A549 (cell line): ENCODE results near the gene KRI1. TPM values are rescaled to one million over a fixed set of nuclear protein-coding genes. Genes with fewer than 3 reads are reported as not detected.
A peak's percentile ranks its signal among the peaks of the same experiment; 100 is the strongest.

ENCODE experiments used
- ATAC-seq, 2 experiments: fragments of 200-7000 bp in 1 of 2; fragments of >200 bp in 1 of 2; cut with Nextera tagmentation in 1 of 2; cut with Tn5 transposase in 1 of 2; 3 replicates each; pipeline versions ENCODE4 v1.8.0 to v1.9.1; 2018 to 2020; ENCODE audit warnings: mild to moderate bottlenecking in 1 of 2, moderate library complexity in 1 of 2
- CTCF ChIA-PET: fragments of 300-600 bp; sonication (Branson Sonifier 250); formaldehyde crosslinking; extraction: SDS; loops from one replicate; lab custom pipeline; 2021; ENCODE audit warnings: antibody characterized with exemption, inconsistent platforms; lab: Yijun Ruan, JAX
- POLR2A ChIA-PET: fragments of 350-600 bp; formaldehyde crosslinking; extraction: SDS; loops from one replicate; lab custom pipeline; 2021; ENCODE audit warnings: antibody characterized with exemption, inconsistent platforms; lab: Yijun Ruan, JAX
- DNase-seq, 2 experiments: peaks; one replicate each; pipeline versions ENCODE4 v3.0.0 to v3.0.0-alpha.2; 2011 to 2016; ENCODE audit warnings: low read depth in 1 of 2, low spot score in 1 of 2
- FAIRE-seq: peaks from 2 replicates; lab custom pipeline; 2011; peaks lifted over from hg19 to GRCh38; lab: Jason Lieb, UNC
- H3K27ac ChIP-seq, 2 experiments: fragments of >200 bp; sonication (Bioruptor Twin); formaldehyde crosslinking; 3 replicates each; pipeline ENCODE4 v1.5.1; 2016 to 2017
- H3K4me1 ChIP-seq: fragments of >200 bp; sonication (Bioruptor Twin); formaldehyde crosslinking; 3 replicates; pipeline ENCODE4 v1.6.1; 2016
- H3K4me2 ChIP-seq: fragments of >200 bp; sonication (Bioruptor Twin); formaldehyde crosslinking; 3 replicates; pipeline ENCODE4 v1.6.1; 2016
- H3K4me3 ChIP-seq: fragments of >200 bp; sonication (Bioruptor Twin); formaldehyde crosslinking; 3 replicates; pipeline ENCODE4 v1.5.1; 2016
- H3K9me3 ChIP-seq: fragments of >200 bp; sonication (Bioruptor Twin); formaldehyde crosslinking; 3 replicates; pipeline ENCODE4 v1.6.1; 2016
- BHLHE40 ChIP-seq: IDR thresholded peaks from 2 replicates; pipeline ENCODE4 v1.6.1; 2012; ENCODE audit warnings: low read depth, low read length, inconsistent platforms
- CEBPB ChIP-seq, 2 experiments: fragments of >200 bp in 1 of 2; sonication (Bioruptor Twin) in 1 of 2; formaldehyde crosslinking in 1 of 2; IDR thresholded peaks; 2 replicates each; pipeline ENCODE4 v1.6.1; 2012 to 2016
- CHD2 ChIP-seq: fragments of 150-350 bp; IDR thresholded peaks from 2 replicates; pipeline ENCODE4 v1.6.1; 2014; ENCODE audit warnings: low read length; ENCODE audit not compliant: partially characterized antibody
- CHD4 ChIP-seq: fragments of 200-600 bp; sonication (generic); IDR thresholded peaks from 2 replicates; pipeline ENCODE4 v1.6.1; 2016; ENCODE audit warnings: antibody characterized with exemption, mild to moderate bottlenecking, borderline replicate concordance
- FOSB ChIP-seq: fragments of 250-450 bp; sonication (Bioruptor Pico); IDR thresholded peaks from 2 replicates; pipeline ENCODE4 v1.5.0; 2020; ENCODE audit warnings: mild to moderate bottlenecking, moderate library complexity
- FOSL2 ChIP-seq, 2 experiments: fragments of 450-650 bp in 1 of 2; fragments of >200 bp in 1 of 2; sonication (Bioruptor Twin) in 1 of 2; formaldehyde crosslinking; IDR thresholded peaks; 2 replicates each; pipeline versions ENCODE4 v1.5.0 to v1.6.1; 2016 to 2020; ENCODE audit warnings: mild to moderate bottlenecking in 1 of 2, moderate library complexity in 1 of 2
- FOXS1 ChIP-seq: fragments of 250-450 bp; sonication (Bioruptor Pico); IDR thresholded peaks from 2 replicates; pipeline ENCODE4 v1.5.0; 2020; ENCODE audit warnings: mild to moderate bottlenecking, moderate library complexity
- GATA3 ChIP-seq: IDR thresholded peaks from 2 replicates; pipeline ENCODE4 v1.6.1; 2012; ENCODE audit warnings: borderline replicate concordance
- HEYL ChIP-seq: fragments of 250-450 bp; sonication (Bioruptor Pico); IDR thresholded peaks from 2 replicates; pipeline ENCODE4 v1.8.0; 2021; ENCODE audit warnings: mild to moderate bottlenecking, moderate library complexity
- HOXB13 ChIP-seq: fragments of 250-450 bp; sonication (Bioruptor Pico); IDR thresholded peaks from 2 replicates; pipeline ENCODE4 v1.5.0; 2020; ENCODE audit warnings: low read depth, mild to moderate bottlenecking, moderate library complexity
- MAFK ChIP-seq: fragments of 450-650 bp; IDR thresholded peaks from 2 replicates; pipeline ENCODE4 v1.6.1; 2014; ENCODE audit not compliant: partially characterized antibody
- MAZ ChIP-seq: fragments of 150-350 bp; IDR thresholded peaks from 2 replicates; pipeline ENCODE4 v1.6.1; 2014; ENCODE audit warnings: antibody characterized with exemption, low read depth, low read length, borderline replicate concordance
- MYC ChIP-seq: IDR thresholded peaks from 2 replicates; pipeline ENCODE4 v1.6.1; 2012; ENCODE audit warnings: mild to moderate bottlenecking, inconsistent platforms, low read length, improper control_type of control experiment, borderline replicate concordance
- NFE2L2 ChIP-seq: fragments of 150-350 bp; conservative IDR thresholded peaks from 2 replicates; pipeline ENCODE4 v1.6.1; 2014; ENCODE audit warnings: low read length
- NR3C1 ChIP-seq: fragments of >200 bp; sonication (Bioruptor Twin); formaldehyde crosslinking; IDR thresholded peaks from 3 replicates; pipeline ENCODE4 v1.6.1; 2017
- PHF8 ChIP-seq: fragments of 200-600 bp; sonication (generic); IDR thresholded peaks from 2 replicates; pipeline ENCODE4 v1.6.1; 2016; ENCODE audit warnings: low read depth, mild to moderate bottlenecking, antibody characterized with exemption, moderate library complexity, borderline replicate concordance
- POLR2A ChIP-seq: IDR thresholded peaks from 2 replicates; pipeline ENCODE4 v1.6.1; 2012; ENCODE audit warnings: mild to moderate bottlenecking, low read length
- POLR2AphosphoS2 ChIP-seq: conservative IDR thresholded peaks from 2 replicates; pipeline ENCODE4 v1.6.1; 2012; ENCODE audit warnings: low read length, improper control_type of control experiment, inconsistent platforms
- RAD21 ChIP-seq, 2 experiments: fragments of >200 bp in 1 of 2; sonication (Bioruptor Twin) in 1 of 2; formaldehyde crosslinking in 1 of 2; IDR thresholded peaks in 1 of 2; conservative IDR thresholded peaks in 1 of 2; 2 replicates in 1 of 2; 3 replicates in 1 of 2; pipeline ENCODE4 v1.6.1; 2012 to 2018; ENCODE audit warnings: inconsistent platforms in 1 of 2
- RCOR1 ChIP-seq: fragments of 150-350 bp; IDR thresholded peaks from 2 replicates; pipeline ENCODE4 v1.6.1; 2014; ENCODE audit warnings: antibody characterized with exemption, low read length, low read depth
- RFX5 ChIP-seq: fragments of 450-650 bp; IDR thresholded peaks from 2 replicates; pipeline ENCODE4 v1.7.1; 2014; ENCODE audit warnings: antibody characterized with exemption, mild to moderate bottlenecking, moderate library complexity
- TFCP2L1 ChIP-seq: fragments of 250-450 bp; sonication (Bioruptor Pico); IDR thresholded peaks from 2 replicates; pipeline ENCODE4 v1.5.0; 2021; ENCODE audit warnings: mild to moderate bottlenecking
- ZC3H11A ChIP-seq: fragments of 450-650 bp; IDR thresholded peaks from 2 replicates; pipeline ENCODE4 v1.6.1; 2014; ENCODE audit warnings: antibody characterized with exemption, mild to moderate bottlenecking
- WGBS: methylation state at CpG from one replicate; pipeline ENCODE4 v1.1.6; 2017; ENCODE audit errors: missing lambda C conversion rate; 5-methylcytosine and 5-hydroxymethylcytosine counted together
- polyA plus RNA-seq, 4 experiments: library from polyadenylated mRNA; depleted of rRNA in 3 of 4; stranded (reverse); fragments of >200 nt; fragmentation: RNase III in 1 of 4; extraction: RNeasy Plus Mini Kit Qiagen cat#74134 plus additional on column Dnase treatment in 1 of 4; gene quantifications; 2 replicates in 3 of 4; 3 replicates in 1 of 4; pipeline ENCODE4 v1.2.3, GENCODE V29; 2011 to 2017
- TF ChIP-seq, protein P1 (sequence below): fragments of 200-600 bp; sonication (generic); IDR thresholded peaks from 2 replicates; pipeline ENCODE4 v1.6.1; 2016; ENCODE audit warnings: antibody characterized with exemption, mild to moderate bottlenecking, moderate library complexity
- TF ChIP-seq, protein P2 (sequence below): IDR thresholded peaks from 2 replicates; pipeline ENCODE4 v1.6.1; 2012
- TF ChIP-seq, protein P3 (sequence below): IDR thresholded peaks from 2 replicates; pipeline ENCODE4 v1.6.1; 2012
- TF ChIP-seq, protein P4 (sequence below): fragments of >200 bp; sonication (Bioruptor Twin); formaldehyde crosslinking; IDR thresholded peaks from 3 replicates; pipeline ENCODE4 v1.6.1; 2016

Gene KRI1
- polyA plus RNA-seq, 2 of the 4 experiments (the other 2 are of a cell fraction) = 21.6 to 25.6 TPM

DNA sequence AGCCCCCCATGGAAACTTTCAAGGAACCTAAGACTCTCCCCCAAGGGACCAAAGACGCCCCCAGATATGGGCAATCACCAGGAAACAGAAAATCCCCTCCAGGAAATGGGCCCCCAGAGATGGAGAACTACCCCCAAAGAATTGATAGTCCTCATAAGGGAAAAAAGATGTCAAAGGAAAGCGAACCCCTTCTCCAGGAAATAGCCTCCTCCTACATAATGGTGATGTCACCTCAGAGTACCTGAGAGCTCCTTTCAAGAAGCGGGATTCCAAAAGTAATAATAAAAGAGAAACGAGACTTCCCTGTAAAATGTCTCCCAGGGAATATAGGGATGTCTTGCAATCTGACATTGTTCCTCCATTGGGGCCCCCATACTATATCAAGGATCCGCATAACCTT lies 1.8 kb upstream of the KRI1 start:
- Histone ChIP-seq H3K9me3 (no peaks in the 10 kb centered on the region), H3K4me3 (peak overlapping the region; percentile 88; the same call in 1 of the 3 replicates), H3K27ac (no peak overlapping the region; a peak in 1 of 6 replicates), H3K4me1 (peaks cover 27% of the 10 kb centered on the region), H3K4me2 (peak overlapping the region; percentile 91)
- ChIA-PET CTCF (interaction anchor here (0.9 to 3.0 kb wide), 7 partner anchors 12 to 179 kb away, joined by 3 to 12 read pairs (median 6); no protein-coding TSS in a partner anchor), POLR2A (no interaction called here)
- DNase-seq (no peak), ATAC-seq (no peak), FAIRE-seq (no peak)
- TF ChIP-seq HOXB13 (CRISPR knock-in tag) (no peak), TFCP2L1 (CRISPR knock-in tag) (no peak), POLR2AphosphoS2 (no peak), BHLHE40 (no peak), MYC (no peak), GATA3 (no peak), POLR2A (no peak), RCOR1 (no peak), ZC3H11A (no peak), NR3C1 (no peak), FOXS1 (no peak), RFX5 (no peak), MAZ (no peak), PHF8 (no peak), FOSB (CRISPR knock-in tag) (no peak)
- TF ChIP-seq, protein P1, sequence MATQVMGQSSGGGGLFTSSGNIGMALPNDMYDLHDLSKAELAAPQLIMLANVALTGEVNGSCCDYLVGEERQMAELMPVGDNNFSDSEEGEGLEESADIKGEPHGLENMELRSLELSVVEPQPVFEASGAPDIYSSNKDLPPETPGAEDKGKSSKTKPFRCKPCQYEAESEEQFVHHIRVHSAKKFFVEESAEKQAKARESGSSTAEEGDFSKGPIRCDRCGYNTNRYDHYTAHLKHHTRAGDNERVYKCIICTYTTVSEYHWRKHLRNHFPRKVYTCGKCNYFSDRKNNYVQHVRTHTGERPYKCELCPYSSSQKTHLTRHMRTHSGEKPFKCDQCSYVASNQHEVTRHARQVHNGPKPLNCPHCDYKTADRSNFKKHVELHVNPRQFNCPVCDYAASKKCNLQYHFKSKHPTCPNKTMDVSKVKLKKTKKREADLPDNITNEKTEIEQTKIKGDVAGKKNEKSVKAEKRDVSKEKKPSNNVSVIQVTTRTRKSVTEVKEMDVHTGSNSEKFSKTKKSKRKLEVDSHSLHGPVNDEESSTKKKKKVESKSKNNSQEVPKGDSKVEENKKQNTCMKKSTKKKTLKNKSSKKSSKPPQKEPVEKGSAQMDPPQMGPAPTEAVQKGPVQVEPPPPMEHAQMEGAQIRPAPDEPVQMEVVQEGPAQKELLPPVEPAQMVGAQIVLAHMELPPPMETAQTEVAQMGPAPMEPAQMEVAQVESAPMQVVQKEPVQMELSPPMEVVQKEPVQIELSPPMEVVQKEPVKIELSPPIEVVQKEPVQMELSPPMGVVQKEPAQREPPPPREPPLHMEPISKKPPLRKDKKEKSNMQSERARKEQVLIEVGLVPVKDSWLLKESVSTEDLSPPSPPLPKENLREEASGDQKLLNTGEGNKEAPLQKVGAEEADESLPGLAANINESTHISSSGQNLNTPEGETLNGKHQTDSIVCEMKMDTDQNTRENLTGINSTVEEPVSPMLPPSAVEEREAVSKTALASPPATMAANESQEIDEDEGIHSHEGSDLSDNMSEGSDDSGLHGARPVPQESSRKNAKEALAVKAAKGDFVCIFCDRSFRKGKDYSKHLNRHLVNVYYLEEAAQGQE = no peak
- TF ChIP-seq, protein P2, sequence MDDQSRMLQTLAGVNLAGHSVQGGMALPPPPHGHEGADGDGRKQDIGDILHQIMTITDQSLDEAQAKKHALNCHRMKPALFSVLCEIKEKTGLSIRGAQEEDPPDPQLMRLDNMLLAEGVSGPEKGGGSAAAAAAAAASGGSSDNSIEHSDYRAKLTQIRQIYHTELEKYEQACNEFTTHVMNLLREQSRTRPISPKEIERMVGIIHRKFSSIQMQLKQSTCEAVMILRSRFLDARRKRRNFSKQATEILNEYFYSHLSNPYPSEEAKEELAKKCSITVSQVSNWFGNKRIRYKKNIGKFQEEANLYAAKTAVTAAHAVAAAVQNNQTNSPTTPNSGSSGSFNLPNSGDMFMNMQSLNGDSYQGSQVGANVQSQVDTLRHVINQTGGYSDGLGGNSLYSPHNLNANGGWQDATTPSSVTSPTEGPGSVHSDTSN = no peak
- WGBS = 62% methylated on average over 5 of the region's 5 CpGs

DNA sequence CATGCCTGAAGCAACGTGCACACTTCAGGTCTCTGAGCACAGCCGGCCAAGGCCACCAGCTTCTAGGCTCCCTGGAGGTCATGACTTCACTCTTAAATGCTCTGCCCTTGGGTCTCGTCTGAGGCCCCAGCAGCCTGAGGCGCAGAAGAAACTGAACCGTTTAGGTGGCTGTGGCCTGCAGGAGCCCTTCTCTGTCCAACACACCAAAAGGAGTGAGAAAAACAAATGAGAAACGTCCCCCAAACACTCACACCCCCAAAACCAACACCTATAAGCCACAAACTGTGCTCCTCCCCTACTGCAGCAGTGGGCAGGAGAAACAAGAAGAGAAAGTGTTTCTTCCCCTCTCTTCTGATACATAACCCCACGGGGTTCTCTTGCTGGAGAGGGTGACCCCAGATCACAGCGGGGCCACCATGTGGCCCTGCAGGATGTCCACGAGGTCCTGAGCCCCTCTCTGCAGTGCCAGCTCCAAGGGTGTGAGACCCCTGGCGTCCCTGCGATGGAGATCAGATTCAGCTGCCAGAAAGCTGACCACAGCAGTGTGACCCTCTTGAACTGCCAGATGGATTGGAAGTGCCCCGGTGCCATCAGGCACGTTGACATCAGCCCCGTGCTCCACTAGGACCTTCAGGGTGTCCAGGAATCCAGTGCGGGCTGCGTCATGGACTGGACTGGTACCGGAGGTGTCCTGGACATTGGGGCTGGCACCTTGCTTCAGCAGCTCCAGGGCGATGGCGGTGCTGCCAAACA lies 1.0 kb upstream of the KRI1 start:
- H3K4me2 ChIP-seq = peak overlapping the region; percentile 90
- FAIRE-seq (no peak), ATAC-seq (no peak), DNase-seq (no peak)
- peak overlapping the region; percentile 75; the same call in 2 of the 3 replicates for H3K4me3 ChIP-seq
- CTCF ChIA-PET = interaction anchor here (0.9 to 3.0 kb wide), 7 partner anchors 12 to 178 kb away, joined by 3 to 12 read pairs (median 4); no protein-coding TSS in a partner anchor
- H3K9me3 ChIP-seq = no peaks in the 10 kb centered on the region
- POLR2A ChIA-PET = no interaction called here
- WGBS = 64% methylated on average over 10 of the region's 19 CpGs
- H3K27ac ChIP-seq = no peak overlapping the region
- H3K4me1 ChIP-seq = peaks cover 25% of the 10 kb centered on the region
- TF ChIP-seq FOSL2 (IDR thresholded peaks at IDR 0.05) (no peak), FOSL2 (CRISPR knock-in tag; IDR thresholded peaks at IDR 0.05) (no peak), RFX5 (no peak), MAFK (no peak), CHD4 (no peak), HEYL (no peak), CEBPB (IDR thresholded peaks at IDR 0.05) (no peak), NFE2L2 (no peak), RAD21 (conservative IDR thresholded peaks at IDR 0.05 in 1 of 2, IDR thresholded peaks at IDR 0.05 in 1 of 2) (no peak), CHD2 (no peak)
- TF ChIP-seq, protein P2 = no peak
- TF ChIP-seq, protein P1 = no peak
- TF ChIP-seq, protein P3, sequence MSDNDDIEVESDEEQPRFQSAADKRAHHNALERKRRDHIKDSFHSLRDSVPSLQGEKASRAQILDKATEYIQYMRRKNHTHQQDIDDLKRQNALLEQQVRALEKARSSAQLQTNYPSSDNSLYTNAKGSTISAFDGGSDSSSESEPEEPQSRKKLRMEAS = no peak
- TF ChIP-seq, protein P4, sequence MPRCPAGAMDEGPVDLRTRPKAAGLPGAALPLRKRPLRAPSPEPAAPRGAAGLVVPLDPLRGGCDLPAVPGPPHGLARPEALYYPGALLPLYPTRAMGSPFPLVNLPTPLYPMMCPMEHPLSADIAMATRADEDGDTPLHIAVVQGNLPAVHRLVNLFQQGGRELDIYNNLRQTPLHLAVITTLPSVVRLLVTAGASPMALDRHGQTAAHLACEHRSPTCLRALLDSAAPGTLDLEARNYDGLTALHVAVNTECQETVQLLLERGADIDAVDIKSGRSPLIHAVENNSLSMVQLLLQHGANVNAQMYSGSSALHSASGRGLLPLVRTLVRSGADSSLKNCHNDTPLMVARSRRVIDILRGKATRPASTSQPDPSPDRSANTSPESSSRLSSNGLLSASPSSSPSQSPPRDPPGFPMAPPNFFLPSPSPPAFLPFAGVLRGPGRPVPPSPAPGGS = no peak
